ENCODE measurements around the gene TBC1D14. TPM values are rescaled to one million over a fixed set of nuclear protein-coding genes. Genes with fewer than 3 reads are reported as not detected.

Gene TBC1D14
- total RNA-seq, 1 donor from 2014 or later = 35.0 TPM

DNA sequence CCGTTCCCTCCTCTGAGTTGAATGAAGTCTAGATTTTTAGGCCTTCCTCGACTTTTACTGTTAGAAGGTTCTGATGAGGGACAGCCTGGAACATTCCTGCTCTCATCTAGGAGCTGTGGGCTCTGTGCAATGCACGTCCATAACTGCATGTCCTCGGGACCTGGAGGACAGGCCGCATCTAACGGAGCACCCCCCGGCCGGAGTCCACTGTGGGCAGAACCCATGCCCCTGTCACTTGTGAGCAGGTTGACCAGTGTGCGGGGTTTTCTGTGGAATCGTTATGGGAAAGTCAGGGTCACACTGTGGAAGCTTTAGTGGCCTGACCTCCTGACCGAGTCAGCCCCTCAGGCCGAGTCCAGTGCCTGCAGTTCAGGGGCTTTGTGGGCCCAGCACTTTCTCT lies 114.3 kb downstream of the TBC1D14 start:
- DNase-seq = no peak

DNA sequence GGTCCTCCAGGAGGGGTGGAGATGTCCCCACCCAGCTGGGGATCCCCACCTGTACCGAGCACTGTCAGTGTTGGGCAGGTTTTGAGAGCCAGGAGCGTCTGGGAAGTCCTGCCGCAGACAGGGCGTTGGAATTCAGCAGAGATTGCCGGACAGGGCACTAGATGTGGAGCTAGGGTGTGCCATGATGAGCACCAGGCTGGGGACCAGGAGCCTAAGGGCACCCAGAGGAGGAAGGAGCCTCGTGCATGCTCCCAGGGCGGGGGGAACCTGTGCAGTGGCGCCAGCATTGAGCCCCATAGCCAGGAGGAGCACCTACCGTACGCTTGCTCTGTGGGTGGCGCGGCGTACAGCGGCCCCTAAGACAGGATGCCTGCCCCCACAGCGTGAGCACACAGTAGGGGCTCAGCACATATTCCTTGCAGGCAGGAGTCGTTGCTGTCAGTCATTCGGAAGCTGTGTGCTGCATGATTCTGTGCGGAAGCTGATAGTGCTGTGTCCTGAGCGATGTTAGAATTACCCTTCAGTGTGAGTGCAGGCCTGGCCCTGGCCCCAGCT lies 114.8 kb downstream of the TBC1D14 start:
- no peak for DNase-seq

DNA sequence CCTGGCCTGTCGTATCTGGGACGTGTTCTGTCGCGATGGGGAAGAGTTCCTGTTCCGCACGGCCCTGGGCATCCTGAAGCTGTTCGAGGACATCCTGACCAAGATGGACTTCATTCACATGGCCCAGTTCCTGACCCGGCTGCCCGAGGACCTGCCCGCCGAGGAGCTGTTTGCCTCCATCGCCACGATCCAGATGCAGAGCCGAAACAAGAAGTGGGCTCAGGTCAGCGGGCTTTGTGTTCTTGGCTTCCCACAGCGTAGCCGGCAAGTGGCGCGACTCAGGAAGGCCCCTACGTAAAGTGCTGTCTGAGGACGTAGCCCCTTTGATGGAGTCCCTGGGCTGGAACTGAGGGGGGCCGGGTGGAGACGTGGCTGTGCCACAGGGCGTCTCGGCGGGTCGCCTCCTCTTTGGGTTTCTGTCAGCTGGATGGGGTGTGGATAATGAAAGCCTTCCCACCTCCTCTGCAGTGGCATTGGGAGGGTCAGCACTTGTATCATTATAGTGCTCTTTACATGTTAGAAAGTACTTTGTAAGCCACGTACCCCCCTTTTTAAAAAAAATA lies 115.5 kb downstream of the TBC1D14 start:
- no peak for DNase-seq

DNA sequence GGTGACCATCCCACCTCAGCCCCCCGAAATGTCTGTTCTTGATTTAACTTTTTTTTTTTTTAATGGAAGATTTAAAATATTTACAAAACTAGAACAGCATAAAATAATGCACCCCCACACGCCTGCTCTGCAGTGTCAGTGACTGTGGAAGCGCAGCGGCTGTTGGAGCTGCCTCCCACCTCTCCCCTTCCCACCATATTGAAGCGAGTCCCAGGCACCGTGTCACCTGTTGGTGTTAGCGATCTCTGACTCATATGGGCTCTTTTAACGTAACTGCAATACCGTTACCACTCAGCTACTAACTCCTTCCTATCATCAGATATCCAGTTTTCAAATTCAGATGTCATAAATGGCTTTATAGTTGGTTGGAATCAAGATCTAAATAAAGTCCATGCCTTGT lies 116.5 kb downstream of the TBC1D14 start:
- DNase-seq = no peak

DNA sequence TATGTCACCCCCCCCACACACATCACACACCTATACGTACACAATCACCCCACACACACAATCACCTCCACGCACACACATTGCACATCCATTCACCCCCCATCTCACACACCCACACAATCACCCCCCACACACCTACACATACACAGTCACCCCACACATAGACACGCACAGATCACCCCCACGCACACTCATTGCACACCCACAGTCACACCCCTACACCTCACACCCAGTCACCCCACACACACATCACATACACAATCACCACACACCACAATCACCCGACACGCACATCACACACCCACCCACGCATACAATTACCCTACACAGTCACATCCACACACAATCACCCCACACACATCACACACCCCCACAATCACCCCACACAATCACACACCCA lies 117.7 kb downstream of the TBC1D14 start:
- DNase-seq = no peak

DNA sequence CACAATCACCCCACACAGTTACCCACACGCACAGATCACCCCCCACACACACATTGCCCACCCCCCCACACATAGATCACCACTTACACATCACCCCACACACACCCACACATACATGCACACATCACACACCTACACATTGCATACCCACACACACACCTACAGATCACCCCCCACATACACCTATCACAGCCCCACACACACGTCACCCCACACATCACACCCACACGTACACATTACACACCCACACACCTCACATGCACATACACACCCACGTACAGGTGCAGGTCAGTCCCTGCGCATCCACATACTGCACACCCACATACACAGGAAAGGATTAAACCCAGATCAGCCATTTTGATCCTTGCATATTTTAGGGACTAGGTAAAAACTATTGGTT lies 118.3 kb downstream of the TBC1D14 start:
- DNase-seq = no peak

DNA sequence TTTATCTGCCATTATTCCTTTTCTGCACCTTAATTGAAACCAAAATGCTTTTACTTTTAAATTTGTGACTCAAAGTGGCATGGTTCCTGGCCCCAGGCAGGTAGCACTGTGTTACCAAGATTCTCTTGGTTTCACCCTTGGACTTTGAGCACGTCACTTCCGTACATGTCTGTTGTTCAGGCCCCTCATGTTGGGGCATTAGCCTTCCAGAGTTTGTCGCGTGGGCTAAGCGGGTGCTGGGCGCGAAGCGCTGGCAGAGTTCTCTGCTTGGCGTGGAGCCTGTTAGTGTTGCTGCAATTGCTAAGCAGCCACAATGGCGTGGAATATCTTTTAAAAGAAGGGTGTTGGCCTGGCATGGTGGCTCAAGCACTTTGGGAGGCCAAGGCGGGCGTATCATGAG lies 119.6 kb downstream of the TBC1D14 start:
- no peak for DNase-seq

DNA sequence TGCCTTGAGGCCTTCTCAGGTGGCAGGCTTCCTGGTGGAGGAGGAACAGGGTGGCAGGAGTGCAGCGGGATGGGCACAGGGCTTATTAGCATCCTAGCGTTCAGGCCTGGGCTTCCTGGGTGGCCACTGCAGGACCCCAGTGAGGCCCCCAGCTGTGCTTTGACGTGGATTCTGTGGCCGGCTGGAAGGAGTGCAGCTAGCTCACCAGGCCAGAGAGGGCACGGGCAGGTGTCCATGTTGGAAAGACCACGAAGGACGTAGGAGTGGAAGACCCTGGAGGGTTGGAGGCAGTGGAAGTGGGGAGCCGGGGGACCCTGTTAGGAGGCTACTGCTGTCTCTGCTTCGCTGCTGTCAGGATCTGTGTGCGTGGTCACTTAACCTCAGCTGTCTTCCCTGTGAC lies 120.3 kb downstream of the TBC1D14 start:
- no peak for DNase-seq

DNA sequence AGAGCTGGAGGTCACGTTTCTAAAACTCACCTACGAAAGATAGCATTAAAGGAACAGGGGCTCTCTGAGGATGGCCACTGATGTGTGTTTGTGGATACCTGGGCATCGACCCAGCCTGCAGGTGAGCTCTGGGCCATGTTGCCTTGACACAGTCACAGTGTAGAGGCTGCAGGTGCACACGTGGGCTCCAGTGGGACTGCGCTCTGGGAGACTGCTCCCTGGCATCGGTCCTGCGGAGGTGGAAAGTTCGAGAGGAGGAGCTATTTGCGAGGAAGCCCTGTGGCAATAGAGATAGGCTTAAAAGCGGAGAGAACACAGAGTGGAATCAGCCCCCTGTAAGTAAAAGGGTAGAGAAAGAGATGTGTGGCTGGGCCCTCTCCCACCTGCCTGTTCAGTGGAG lies 121.2 kb downstream of the TBC1D14 start:
- DNase-seq = no peak

DNA sequence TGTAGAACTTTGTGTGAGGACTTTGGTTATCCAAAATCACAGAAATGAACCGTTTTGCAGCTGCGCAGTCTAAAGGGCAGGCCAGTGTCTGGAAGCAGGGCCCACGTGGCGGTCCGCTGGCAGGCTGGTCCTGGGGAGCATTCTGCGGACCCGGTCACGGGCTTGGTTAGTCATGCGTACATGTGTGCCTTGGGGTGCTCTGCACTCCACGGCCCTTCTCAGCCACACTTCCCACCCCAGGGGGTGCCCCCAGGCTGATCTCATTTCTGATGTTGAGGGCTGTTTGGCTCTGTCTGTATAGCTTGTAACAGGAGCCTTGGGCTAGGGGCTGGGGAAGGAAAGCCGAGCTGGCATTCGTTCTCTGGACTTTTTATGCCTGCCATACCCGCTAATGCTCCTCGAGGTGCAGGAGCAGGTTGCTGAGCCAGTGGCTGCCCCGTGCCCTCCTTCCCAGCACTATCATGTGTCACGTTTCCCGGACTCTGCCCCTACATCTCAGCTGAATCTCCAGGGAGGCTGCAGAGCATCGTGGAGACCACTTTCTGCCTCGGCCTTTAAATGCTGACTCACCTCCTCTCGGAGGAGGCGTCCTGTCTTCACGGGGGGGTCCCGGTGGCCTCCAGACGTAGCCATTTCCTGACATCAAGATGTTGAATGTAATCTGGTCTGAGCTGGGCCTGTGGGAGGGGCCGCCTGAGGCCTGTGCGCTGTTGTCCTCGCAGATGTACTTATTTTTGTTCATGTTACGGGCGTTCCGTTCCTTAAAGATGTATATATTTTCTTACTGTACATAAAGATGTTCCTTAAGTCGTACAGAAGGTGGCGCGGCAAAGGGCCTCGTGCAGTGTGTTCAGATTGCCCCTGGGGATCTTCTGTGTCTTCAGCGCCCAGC lies 122.2 kb downstream of the TBC1D14 start:
- no peak for DNase-seq

DNA sequence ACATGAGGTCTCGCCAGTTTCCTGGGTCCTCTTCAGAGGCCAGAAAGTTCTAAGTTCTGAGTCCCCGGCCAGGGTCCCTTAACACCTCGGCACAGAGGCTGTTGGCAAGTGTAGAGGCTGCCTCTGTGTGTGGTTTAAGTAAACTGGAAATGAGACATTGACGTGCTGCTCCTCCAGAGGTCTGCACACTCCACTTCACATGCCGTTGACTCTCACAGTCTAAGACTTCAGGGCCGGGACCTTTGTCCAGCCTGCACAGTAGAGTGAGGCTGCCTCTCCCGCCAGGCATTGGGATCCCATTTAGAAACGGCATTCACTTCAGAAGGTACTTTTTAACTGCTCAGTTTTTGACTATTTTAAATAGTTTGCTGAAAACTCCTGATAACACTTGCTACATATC lies 123.0 kb downstream of the TBC1D14 start:
- no peak for DNase-seq

DNA sequence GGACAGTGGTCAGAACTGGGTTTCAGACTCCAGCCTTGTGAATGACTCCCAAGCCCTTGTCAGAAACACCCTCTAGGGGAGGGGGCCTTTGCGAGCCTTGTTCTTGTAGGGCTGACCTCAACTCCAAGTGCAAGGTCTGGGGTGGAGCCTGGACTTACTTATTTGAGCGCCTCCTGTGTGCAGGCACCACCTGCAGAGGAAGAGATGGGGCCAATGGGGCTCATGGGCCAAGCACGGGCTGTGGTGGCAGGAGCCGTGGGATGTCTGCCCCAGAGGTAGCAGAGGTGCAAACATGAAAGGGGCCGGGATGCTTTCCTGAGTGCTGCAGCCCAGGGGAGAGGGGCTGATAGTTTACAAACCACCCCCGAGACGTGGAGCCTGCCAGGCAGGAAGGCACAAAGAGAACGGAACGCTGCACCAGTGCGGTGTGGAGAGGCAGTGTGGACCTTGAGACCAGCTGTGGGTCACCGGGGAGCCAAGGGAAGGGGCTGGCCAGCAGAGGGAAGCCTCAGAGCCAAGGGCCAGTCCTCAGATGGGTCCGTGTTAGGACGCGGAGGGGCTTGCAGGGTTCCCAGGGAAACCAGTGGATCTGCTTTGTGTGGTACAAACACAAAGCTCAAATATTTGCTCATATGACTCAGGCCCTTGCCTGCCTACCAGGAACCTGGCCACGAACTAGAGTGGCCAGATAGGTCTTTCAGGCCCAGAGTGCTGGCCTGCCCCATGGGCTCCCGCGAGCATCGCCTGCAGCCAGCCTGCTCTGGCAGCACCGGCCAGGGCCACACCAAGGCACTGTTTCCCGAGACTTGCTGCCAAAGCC lies 124.8 kb downstream of the TBC1D14 start:
- DNase-seq = no peak

DNA sequence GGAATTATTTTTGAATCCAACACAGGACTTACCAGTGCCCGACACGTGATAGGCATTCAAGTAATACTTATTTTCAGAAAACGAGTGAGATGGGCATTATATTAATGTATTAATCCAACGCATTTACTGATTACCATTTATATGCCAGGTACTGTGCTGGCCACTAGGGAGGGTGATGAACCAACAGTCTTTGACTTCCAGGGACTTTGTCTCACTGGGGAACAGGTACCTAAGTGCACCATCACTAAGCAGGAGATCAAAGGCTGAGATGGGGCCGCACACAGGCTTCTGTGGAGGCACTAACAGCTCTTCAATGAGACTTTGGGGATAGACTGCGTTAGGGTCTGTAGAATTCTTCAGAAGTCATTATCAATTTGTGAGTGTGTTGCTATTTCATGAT lies 127.8 kb downstream of the TBC1D14 start:
- DNase-seq = no peak

DNA sequence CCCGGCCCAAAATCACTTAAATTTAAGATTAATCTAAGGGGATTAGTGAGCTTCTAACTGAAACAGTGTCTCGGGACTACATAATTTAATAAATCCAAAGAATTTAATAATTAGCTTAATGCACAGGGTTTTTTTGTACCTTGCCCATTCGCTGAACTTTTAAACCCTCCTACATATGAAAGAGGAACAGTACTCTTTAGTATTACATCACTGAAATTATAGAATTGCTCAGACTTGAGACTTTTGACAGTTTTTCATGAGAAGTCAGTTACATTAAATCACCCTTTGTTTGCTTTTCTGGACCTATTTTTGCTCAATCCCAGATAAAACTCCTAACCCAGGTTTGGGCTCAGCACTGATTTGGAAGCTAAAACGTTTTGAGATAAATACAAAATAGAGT lies 131.1 kb downstream of the TBC1D14 start:
- DNase-seq = no peak

DNA sequence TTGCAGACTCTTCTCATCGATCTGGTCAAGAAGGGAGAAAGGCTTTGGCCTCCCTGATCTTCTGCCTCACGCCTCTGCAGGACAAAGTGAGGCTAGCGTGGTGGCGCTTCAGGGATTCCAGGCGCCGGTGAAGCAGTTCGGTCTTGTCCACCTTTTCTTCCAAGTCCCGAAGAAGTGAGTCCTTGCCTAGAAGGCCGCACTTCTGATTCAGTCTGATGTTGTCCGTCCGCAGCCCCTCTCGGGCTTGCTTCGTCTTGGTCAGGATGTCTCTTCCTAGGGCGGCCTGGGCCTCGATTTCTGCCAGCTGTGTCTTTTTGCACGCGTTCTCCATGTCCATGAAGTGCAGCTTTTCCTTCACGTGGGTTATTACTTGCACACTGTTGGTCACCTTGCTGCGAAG lies 131.6 kb downstream of the TBC1D14 start:
- no peak for DNase-seq

DNA sequence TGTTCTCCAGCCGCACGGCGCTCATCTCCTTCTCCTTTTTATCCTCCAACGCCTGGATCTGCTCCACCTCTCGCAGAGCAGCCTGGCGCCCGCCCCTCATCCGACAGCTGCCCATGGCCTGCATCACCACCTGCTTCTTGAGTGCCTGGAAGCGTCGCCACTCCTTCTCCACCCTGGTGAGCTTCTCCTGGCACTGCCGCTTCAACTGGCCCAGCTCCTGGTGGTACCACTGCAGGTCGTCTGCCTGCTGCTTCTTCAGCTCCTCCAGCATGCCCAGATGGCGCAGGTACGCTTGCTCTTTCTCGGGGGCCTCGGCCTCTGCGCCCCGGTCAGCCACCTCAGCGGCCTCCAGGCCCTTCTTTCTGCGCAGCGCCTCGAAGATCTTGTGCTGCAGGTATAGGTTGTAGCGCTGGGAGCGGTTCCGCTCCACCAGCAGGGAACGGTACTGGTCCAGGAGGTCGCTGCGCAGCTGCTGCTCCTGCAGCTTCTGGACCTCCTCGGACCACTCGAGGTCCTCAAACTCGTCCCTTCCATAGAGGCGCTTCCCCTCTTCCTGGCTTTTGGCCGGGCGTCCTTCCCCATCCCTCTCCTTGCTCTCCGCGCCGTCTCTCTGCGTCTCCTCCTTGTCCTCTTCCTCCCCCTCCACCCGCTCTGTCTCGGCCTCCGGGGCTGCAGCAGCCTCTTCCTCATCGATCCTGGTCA lies 132.3 kb downstream of the TBC1D14 start:
- no peak for DNase-seq

DNA sequence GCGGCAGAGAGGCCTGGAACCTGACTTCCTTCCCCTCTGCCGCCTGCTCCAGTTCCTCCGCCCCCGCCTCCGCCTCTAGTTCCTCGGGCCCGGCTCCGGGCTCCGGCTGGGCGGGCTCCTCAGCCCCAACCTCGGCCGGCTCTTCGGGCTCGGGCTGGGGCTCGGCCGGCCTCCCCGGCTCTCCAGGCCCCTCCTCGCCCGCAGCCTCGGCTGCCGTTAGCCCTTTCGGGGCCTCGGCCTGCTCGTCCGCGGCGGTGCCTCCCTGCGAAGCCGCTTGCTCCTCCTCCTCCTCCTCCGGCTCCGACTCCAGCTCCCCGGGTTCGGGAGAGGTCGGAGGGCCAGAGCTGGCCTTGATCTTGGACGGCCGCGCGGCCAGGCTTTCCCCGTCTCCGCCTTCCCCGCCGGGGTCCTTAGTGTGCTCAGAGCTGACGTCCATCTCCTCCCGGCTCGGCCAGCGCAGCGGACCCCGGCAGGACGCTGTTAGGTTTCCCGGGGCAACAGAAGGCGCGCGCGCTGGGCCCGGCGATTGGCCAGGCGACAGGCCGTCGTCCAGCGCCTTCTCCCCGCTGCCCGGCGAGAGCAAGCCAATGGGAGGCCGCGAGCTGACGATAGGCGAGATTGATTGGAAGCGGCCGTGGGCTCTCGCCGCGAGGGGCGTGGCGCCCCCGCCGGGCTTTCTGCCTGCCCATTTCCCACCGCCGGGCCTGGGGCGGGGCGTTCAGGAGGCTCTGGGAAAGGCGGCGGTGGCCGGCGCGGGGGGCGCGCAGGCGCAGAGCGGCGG lies 133.1 kb downstream of the TBC1D14 start:
- DNase-seq = peak; percentile 96

DNA sequence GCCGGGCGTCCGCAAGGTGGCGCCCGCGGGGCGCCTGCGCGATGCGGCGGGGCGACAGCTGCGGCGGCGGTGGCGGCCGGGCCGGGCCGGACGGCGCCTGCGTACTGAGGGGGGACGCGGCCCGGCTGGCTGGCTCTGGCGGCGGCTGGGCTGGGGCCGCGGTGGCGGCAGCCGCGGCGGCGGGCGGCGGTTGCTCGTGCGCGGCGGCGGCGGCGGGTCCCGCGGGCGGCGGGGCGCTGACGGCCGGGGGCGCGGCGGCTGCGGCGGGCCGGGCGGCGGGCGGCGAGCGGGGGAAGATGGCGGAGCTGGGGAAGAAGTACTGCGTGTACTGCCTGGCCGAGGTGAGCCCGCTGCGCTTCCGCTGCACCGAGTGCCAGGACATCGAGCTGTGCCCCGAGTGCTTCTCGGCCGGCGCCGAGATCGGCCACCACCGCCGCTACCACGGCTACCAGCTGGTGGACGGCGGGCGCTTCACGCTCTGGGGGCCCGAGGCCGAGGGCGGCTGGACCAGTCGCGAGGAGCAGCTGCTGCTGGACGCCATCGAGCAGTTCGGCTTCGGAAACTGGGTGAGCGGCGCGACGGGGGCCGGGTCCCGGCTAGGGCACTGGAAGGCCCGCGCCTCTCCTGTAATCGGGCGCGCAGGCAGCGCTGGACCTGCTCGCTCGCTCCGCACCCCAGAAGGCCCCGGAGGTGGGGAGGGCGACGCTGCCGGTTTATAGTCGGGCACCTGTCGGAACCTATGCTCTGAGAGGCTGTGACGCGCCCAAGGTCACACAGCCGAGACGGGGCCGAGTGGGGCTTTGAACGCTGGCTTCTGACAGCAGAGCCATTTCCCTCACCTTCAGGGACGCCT lies 133.9 kb downstream of the TBC1D14 start, which contains the start of gene TADA2B:
Gene TADA2B, plus strand, starts transcription at position 89 of the 853 bp plus-strand sequence. Its CDS starts 208 bp downstream, at position 297.
- DNase-seq = no peak

DNA sequence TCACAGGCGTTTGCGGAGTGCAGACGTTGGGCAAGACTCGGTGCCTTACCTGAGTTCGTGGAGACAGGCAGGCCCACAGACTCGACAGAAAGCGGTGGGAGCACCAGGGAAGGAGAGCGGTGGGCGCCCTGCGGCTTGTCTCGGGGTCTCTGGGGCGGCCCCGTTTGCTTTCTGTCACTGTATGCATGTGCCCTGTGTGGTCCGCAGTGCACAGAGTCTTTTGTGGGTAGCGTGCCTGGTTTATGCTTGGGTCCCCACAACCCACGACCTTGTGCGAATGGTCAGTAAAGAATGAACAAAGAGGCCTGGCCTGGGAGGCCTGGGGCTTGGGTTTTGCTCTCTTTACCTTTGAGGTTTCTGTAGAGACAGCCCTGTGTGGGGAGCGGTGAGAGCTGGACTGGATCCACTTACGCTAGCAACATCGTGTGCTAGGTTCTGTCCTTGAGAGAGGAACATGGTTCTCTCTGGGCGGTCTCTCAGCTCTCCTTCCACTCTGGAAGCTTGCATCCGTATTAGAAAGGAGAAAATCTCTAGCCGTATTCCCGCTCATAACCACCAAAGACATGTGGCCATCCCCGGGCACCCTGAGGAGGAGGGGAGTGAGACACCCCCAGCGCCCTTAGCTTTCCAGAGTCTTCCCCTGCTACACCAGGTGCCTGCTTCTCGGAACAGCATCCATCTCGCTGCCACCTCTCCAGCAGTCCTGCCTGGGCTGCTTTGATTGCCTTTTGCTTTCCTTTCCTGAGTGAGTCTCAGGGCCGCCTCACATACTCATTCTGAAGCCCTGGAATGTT lies 134.7 kb downstream of the TBC1D14 start:
- DNase-seq = no peak

All from skin of body (tissue), 2 donors.